ENCODE data around the gene NELL2.
A peak's percentile ranks its signal among the peaks of the same experiment; 100 is the strongest.

Gene NELL2

DNA sequence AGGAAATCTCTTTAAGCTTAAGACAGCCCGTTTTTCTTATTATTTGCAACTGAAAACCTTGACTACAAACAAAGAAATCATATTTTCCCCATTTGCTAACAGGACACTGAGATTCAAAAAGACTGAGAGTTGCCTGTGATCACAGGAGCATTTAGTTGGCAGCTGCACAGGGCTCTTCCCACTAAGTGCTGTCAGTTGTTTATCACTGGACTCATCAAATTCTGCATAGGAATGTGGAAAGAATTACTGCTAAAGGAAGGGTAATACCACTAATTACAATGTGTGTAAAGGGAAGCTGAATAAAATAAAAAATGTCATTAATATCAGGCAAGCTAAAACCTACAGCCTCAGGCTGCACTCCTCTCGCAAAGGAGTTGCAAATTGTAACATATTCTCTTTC, 226.4 kb downstream of the NELL2 start:
- in situ Hi-C loops (cut with HindIII; ENCODE audit: low pct_unique_long_range_greater_than_20kb, low sequenced_read_pairs), result no loop called here
- DNase-seq (ENCODE audit: low read depth in 1 of 2, low spot score in 1 of 2), result no peak
- TF ChIP-seq JUND (IDR thresholded peaks at IDR 0.05; ENCODE audit: low read depth), result no peak

DNA sequence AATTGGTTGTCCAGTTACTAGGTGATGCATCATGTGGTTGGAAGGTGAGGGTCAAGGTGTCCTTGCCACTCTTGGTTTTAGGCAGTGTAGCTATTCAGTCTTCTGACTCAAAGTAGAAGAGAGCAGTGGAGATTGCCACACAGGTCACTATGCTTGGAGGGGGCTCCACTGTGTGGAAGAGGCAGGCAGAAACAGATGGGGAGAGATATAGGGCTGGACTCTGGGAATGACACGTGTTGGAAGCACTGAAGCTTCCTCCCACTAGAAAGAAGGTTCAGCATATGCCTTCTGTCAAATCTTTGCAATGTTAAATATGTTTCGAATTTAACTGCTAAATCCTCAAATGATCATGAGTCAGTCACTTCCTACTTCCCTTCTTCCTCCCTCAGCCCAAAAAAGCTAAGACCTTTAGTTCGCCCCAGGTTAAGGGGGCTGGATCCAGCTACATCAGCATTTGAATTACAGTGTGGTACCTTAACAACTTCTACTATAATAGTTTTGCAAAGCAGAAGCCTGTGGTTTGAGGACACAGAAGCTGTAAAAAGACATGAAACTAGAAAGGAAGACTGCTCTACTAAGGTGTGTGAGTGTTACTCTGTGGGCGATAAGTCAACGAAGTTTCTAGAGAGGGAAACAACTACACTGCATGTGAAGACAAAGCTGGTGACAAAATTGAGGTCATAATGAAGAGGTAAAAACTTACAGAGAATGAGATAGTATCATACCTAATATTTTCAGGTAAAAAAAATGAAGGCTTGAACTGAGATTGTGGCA, 228.0 kb downstream of the NELL2 start:
- TF ChIP-seq JUND (IDR thresholded peaks at IDR 0.05; ENCODE audit: low read depth), result no peak
- no peak for DNase-seq (ENCODE audit: low read depth in 1 of 2, low spot score in 1 of 2)
- in situ Hi-C loops (cut with HindIII; ENCODE audit: low pct_unique_long_range_greater_than_20kb, low sequenced_read_pairs), result no loop called here

DNA sequence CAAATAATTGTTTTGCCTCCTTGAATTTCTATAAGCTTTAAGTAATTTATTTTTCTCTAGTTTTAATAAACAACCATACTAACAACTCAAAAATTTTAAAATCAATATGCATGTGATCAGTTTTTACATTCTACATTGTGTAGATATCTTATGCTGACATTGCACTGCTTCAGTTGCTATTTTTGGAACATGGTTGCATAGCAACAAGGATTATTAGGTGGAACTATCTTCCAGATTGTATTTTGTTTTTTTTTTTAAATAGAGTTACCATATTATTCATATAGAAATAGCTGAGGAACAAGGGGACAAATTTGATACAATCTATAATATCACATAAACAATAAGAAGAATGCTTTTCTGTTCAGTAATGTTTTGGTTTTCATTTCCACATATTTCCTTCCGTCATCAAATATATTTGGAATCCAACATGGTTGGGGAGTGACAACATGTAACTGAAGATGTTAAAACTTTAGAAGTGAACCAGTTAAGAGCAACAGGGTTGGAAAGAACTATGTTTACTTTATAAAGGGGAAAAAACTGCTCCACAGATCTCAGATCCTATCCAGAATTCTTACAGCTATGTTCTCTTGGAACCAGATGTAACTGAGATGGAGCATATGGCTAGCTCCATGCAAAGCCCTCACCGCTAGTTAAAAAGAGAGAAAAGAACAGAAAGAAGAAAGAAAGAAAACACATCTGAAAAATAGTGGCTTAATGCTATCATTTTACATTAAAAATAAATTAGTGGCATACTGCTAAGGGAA, 235.5 kb downstream of the NELL2 start:
- in situ Hi-C loops (cut with HindIII; ENCODE audit: low pct_unique_long_range_greater_than_20kb, low sequenced_read_pairs), result no loop called here
- no peak for DNase-seq (ENCODE audit: low read depth in 1 of 2, low spot score in 1 of 2)
- TF ChIP-seq JUND (IDR thresholded peaks at IDR 0.05; ENCODE audit: low read depth), result no peak

DNA sequence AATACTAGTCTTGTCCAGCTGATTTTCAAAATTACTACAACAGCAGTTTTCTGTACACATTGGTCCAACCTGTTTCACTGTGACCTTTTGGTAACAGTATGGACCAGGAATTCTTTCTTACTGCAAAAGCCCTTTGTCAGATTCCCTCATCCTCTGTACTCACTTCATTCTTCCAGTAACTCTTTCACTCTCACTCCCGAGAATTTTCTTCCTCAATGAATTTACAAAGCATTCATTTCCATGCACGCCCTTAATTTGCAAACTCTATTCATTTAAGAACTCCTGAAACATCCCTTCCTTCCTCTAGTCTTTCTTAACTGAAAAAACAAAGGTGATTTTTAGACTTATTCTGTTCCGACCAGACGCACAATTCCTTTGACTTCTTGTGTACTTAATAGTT, 238.2 kb downstream of the NELL2 start:
- DNase-seq (ENCODE audit: low read depth in 1 of 2, low spot score in 1 of 2), result no peak
- in situ Hi-C loops (cut with HindIII; ENCODE audit: low pct_unique_long_range_greater_than_20kb, low sequenced_read_pairs), result no loop called here
- TF ChIP-seq JUND (IDR thresholded peaks at IDR 0.05; ENCODE audit: low read depth), result no peak

DNA sequence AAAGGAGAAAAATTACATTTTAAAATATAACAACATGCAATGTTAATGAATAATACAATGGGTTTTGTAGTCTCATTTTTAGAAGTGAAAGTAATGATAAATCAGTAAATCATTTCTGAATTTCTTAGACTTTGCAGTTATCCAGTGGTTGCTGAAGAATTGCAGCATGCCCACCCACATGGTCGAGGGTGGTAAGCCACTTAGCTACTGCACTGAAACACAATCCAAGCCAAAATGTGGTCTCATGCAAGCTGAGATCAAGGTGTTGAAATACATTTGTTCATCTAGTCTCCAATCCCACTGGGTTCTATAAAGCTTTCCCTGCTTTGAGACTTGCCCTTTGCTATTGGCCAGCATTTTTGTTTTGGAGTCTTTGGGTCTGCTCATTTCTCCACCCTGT, 247.9 kb downstream of the NELL2 start:
- no peak for TF ChIP-seq JUND (IDR thresholded peaks at IDR 0.05; ENCODE audit: low read depth)
- DNase-seq (ENCODE audit: low read depth in 1 of 2, low spot score in 1 of 2), result no peak
- in situ Hi-C loops (cut with HindIII; ENCODE audit: low pct_unique_long_range_greater_than_20kb, low sequenced_read_pairs), result no loop called here

DNA sequence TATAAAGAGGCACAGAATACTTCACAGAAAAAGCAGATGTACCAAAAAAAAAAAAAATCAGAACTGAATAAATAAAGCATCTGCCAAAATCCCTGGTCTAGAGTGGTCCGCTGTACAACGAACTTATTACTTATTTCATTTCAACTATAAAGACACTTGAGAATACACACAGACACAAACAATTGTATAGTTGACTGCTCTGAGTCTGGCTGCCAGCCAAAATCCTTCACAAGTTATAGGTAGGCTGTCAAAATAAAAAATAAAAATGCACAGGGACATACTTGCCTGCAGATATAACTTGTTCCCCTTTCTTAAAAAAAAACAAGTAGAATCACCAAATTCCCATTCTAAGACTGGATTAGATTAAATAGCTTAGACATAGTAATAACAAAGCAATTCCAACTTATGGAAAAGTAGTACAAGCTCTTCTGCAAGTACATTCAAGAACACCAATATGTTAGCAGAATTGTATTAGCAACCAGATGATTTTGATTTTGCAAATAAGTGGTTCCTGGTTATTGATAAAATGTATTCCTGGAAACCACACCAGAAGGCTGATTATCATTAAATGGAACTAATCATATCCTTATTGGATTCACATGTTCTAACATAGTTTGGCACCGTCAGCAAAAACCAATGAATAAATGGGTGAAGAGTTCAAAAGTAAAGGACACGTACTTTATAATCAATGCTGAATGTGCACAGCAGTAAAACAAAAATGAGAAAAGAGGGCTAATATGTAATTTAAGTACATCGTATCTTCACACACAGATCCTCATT, 248.5 kb downstream of the NELL2 start:
- in situ Hi-C loops (cut with HindIII; ENCODE audit: low pct_unique_long_range_greater_than_20kb, low sequenced_read_pairs), result no loop called here
- DNase-seq (ENCODE audit: low read depth in 1 of 2, low spot score in 1 of 2), result no peak
- no peak for TF ChIP-seq JUND (IDR thresholded peaks at IDR 0.05; ENCODE audit: low read depth)

DNA sequence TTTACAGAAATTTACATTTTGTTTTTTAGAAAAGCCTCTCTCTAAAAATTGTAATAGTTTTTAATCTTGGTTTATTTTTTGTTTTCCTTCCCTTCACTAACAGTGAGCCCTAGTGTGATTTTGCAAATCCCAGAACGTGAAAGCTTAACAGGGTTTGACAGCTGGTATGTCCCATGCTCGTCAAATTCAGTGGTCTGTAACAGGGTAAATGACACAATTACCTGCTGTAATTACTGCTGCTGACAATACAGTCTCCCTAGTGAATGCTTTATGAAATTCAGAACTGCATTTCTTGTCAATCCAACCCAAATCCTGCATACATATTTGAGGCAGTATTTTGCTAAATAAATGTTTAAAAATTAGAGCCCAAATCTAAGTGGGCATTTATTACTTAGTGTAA, 249.2 kb downstream of the NELL2 start:
- no peak for DNase-seq (ENCODE audit: low read depth in 1 of 2, low spot score in 1 of 2)
- no peak for TF ChIP-seq JUND (IDR thresholded peaks at IDR 0.05; ENCODE audit: low read depth)
- in situ Hi-C loops (cut with HindIII; ENCODE audit: low pct_unique_long_range_greater_than_20kb, low sequenced_read_pairs), result no loop called here

DNA sequence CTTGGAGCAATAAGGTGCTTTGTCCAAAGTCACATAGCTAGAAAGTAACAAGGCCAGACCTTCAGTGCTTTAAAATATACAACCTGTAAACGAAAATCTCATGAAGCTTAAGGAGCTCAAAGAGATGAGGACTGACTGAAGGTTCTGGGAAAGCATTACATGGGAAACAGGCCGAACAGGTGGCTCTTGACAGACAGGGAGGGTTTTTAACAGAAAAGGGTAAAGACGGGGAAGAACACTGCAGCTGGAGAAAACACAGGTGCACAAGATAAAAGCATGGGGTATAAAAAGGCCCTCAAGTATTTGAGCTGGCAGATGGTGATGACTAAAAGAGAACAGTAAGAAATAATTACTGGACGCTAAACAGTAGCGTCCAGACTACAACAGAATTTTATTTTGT, 257.2 kb downstream of the NELL2 start:
- no peak for TF ChIP-seq JUND (IDR thresholded peaks at IDR 0.05; ENCODE audit: low read depth)
- DNase-seq (ENCODE audit: low read depth in 1 of 2, low spot score in 1 of 2), result peak in 1 of 2 experiments; percentile 19
- in situ Hi-C loops (cut with HindIII; ENCODE audit: low pct_unique_long_range_greater_than_20kb, low sequenced_read_pairs), result no loop called here

DNA sequence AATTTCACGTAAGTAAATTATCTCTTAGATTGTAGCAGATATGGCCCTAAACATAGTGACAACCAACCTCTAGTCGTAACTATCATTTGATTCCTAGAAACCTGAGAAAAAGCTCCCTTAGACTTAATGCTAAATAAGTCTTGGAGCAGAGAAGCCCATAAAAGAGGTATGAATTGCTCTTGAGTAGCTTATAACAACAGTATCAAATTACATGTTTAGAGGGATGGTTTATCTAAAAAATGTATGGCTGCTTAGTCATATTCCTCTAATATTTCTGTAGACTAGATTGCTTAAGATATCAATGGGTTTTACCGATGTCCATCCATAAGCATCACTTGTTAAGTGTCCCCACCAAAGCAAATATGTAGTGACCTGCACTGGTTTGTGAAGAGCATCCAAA, 259.7 kb downstream of the NELL2 start:
- in situ Hi-C loops (cut with HindIII; ENCODE audit: low pct_unique_long_range_greater_than_20kb, low sequenced_read_pairs), result no loop called here
- no peak for DNase-seq (ENCODE audit: low read depth in 1 of 2, low spot score in 1 of 2)
- TF ChIP-seq JUND (IDR thresholded peaks at IDR 0.05; ENCODE audit: low read depth), result no peak

DNA sequence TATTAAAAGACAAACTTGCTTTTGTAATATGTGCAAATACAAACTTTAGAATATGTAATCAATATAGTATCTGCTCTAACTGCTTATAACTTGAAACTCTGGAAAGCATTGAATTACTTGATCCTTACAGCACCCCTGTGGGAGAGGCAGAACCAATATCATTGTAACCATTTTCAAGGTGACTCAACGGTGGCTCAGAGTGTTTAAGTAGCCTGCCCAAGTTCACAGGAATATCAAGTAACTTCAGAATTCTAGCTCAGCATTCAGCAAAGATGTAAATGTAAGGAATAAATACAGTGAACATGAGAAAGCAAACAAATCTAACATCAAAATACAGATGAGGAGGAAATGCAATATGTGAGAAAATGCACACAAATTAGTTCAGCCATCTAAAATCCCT, 264.6 kb downstream of the NELL2 start:
- in situ Hi-C loops (cut with HindIII; ENCODE audit: low pct_unique_long_range_greater_than_20kb, low sequenced_read_pairs), result no loop called here
- no peak for TF ChIP-seq JUND (IDR thresholded peaks at IDR 0.05; ENCODE audit: low read depth)
- DNase-seq (ENCODE audit: low read depth in 1 of 2, low spot score in 1 of 2), result no peak

DNA sequence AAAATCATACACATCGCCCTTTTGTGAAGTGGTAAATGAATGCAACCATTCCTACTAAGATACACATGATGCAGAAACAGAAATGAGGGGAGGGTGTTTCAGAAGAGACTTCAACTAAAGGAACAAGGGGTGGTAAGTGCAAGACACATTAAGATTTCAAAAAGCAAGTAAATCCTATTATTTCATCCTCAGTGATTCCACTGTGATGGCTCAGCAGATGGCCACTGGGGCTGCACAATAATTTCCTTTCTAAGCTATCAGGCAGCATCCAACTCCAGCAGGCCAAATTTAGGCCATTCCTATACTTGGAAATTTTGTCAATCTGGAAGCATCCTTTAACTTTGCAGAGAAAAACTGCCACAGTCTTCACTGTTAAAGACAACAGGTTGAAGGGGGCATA, 272.4 kb downstream of the NELL2 start:
- DNase-seq (ENCODE audit: low read depth in 1 of 2, low spot score in 1 of 2), result no peak
- no peak for TF ChIP-seq JUND (IDR thresholded peaks at IDR 0.05; ENCODE audit: low read depth)
- in situ Hi-C loops (cut with HindIII; ENCODE audit: low pct_unique_long_range_greater_than_20kb, low sequenced_read_pairs), result no loop called here

DNA sequence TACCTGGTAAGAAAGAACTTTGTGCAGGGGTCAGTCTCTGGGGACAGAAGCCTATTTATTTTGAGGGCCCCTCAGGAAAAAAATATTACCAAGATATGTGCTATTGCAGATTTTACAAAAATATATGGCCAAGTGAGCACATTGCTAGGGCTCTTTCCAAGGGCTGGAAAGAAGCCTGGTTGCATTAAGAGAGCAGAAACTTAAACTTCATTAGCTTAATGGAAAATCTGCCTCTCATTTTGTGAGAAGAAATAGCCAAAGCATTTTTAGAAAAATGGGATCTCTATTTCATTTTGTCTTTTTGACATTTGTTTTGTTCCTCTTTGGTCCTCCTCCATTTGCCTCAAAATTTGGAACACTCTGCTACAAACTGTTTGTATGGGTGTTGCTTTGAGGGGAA, 283.5 kb downstream of the NELL2 start:
- no peak for DNase-seq (ENCODE audit: low read depth in 1 of 2, low spot score in 1 of 2)
- in situ Hi-C loops (cut with HindIII; ENCODE audit: low pct_unique_long_range_greater_than_20kb, low sequenced_read_pairs), result no loop called here
- no peak for TF ChIP-seq JUND (IDR thresholded peaks at IDR 0.05; ENCODE audit: low read depth)

DNA sequence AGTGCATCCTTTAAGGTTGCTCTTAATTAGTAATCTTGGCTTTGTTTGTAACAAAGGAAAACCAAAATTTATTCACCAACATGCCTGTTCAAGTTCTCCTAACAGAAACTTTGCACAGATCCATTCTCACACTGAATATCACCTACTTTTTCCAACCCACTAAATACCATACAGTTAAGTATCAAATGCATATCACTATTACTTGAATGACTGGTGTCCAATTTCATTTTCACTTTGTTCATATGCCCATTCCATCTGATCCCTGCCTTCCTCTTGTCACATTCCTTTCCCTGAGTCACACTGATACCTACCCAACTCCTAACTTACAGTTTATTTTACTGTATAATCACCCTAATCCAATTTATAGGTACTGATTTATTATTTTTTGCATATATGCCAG, 286.4 kb downstream of the NELL2 start:
- in situ Hi-C loops (cut with HindIII; ENCODE audit: low pct_unique_long_range_greater_than_20kb, low sequenced_read_pairs), result no loop called here
- no peak for DNase-seq (ENCODE audit: low read depth in 1 of 2, low spot score in 1 of 2)
- TF ChIP-seq JUND (IDR thresholded peaks at IDR 0.05; ENCODE audit: low read depth), result no peak

All from T47D (cell line).